Activated T-helper 1 cell treated with anti-CD3 and anti-CD28 coated beads, Interleukin-2, amount 50 U/mL, for 16 hours (primary cell): Measurements from ENCODE around the gene AP2B1.
"Not testable (repeated sequence)": the region's sequence is repeated elsewhere in the genome, so short reads cannot be mapped to it uniquely, and the experiment has no call there.

Experiments
- DNase-seq, 2 donors: peaks; one replicate each; pipeline ENCODE4 v3.0.0-alpha.2; 2020; ENCODE audit warnings: low read depth in 1 of 2, low spot score in 1 of 2

Gene AP2B1

DNA sequence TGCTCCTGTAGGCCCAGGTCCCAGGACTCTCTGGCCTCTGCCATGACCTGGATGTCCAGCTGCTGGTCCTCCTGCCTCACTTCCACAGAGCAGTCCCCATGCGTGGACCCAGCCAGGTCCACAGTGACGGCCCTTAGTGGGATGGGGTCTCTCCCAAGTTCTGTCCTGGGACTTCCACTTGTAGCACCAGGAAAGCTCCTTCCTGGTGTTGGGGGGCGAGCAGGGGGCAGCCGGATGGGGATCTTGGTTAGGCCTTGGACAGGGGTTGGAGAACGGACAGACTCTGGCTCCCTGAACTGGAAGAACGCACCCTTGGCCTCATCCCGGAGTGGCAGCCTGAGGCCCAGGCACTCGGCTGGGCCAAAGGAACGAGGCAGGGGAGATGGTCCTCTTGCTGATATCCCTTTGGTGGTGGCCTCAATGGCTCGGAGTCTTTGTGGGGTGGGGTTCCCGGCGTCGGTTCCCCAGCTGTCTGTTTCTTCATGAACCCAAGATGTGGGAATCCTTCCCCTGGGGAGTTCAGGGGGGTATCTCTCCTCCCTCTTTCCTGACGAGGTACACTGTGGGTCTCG is 158.7 kb downstream of the AP2B1 start:
- DNase-seq = no peak

DNA sequence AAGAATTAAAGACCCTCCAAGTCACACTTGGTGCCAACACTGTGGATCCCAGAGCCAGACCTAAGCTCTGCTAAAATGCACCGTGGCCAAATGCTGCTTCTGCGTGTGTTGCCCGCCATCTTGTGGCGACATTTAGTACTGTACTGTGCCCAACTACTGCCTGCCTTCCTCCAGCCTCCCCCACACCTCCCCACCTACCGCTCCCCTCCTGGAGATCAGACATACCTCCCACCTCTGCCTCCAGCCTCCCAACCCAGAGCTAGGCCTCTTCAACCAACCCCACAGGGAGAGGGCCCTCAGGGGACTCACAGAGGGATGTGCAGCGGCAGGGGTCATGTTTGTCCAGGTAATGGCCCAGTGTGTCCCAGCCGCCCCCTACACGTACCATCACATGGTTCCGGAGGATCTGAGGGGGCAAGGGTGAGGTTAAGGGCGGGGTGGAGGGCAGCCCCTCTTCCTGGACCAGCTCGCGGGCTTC is 160.5 kb downstream of the AP2B1 start:
- peak; percentile 51 to 63 for DNase-seq

DNA sequence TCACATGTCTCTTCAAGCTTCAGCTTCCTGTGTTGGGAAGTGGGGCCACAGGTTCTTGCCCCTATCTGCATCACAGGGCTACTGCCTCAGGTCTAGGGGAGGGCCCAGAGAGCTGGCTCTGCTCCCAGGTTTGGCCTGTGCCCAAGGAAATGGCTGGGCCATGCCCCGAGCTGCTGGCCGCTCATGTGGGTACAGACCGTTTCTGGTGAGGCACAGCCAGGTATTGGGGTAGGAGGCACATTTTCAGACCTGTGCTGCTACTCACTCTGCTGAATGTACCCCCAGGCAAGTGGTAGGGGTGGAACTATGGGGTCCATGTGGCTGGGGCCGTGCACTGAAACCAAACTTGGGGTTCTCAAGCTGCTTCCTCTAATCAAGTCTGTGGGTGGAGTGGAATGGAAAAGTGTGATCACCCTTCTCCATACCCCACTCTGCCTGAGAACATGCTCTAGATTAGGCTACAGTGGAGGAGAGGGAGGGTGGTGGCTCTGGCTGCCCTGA is 161.3 kb downstream of the AP2B1 start:
- no peak for DNase-seq

DNA sequence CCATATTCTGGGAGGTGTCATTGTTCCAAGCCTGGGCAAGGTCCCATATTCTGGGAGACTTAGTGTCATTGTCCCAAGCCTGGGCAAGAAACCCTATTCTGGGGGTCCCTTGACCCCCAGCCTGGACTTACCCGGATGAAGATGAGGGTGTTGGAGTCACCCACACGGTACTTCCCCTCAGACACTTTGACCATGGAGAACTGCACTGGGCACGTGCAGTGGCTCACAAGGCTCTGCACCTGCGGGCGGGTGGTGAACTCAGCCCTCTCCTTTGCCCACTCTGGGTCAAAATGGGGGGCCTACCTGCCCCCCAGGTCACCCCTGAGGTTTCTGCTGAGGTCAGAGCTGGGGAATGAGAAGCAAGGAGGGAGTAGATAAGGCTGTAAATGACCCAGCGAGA is 161.9 kb downstream of the AP2B1 start:
- DNase-seq = no peak

DNA sequence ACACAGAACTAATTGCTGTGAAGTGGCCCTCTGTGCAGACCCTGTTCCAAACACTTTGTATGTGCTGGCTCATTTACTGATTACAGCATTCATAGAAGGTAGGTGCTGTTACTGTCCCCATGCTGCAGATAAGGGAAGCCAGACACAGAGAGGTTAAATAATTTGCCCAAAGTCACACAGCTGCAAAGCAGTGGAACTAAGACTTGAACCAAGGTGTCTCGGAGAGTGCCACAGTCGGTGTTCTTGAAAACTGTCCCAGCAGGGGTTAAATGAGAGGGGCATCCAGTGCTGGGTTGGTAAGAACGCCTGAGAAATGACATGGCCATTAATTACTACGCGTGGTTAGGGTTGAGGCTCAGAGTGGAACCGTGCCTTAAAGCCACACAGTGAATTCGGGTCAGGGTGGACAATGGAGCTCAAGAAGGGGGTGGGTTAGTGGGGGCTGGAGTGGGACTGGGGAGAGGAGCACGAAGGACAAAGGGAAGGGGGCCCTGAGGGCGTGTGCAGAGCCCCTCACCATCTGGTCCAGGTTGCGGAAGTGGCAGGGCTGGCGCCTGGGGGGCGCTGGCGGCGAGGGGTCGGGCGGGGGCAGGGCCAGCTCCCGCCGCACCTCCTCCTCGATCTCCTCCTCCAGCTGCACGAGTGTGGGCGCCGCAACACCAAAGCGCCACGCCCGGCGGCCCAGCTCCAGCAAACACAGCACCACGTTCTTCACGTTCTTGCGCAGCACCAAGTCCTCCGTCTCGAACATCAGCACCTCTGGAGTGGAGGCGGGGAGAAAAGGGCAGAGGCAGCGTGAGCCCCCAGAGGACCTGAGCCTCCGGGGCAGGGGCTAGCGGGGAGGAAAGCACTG is 162.7 kb downstream of the AP2B1 start:
- DNase-seq = no peak

DNA sequence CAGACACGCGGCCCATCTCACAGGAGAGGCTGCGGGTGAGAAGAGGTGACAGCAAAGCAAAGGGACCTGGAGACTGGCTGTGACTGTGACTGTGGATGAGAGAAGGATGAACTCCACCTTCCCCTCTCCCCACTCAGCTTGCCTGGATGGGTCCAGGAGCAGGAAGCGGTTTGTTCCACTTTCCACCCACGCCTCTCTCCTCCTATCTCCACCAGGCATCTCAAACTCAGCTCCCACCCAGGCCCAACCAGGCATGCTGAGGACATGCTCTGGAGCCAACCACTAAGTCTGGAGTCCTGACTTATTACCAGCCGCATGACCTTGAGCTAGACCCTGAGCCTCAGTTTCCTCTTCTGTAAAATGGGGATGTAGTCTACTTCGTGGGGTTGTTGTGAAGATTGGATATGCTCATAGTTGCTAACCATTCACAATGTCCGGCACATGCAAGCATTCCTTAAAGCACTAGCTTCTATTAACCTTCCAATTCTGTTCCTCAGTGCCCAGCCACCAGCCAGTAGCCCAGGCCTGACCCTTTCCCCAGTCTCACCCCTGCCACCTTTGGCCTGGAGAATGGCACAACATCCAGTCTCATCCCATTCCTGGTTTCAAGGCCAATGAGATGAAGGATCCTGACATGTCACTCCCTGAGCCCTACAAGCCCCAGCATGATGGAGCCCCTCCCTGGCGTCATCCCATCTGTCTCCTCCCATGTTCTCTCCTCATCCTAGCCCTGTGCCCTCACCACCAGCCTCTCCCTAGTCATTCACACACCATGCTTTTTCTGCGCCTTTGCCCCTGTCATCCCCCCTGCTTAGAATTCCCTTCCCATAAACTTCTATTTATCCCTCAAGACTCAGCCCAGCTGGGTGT is 163.6 kb downstream of the AP2B1 start:
- DNase-seq = no peak

DNA sequence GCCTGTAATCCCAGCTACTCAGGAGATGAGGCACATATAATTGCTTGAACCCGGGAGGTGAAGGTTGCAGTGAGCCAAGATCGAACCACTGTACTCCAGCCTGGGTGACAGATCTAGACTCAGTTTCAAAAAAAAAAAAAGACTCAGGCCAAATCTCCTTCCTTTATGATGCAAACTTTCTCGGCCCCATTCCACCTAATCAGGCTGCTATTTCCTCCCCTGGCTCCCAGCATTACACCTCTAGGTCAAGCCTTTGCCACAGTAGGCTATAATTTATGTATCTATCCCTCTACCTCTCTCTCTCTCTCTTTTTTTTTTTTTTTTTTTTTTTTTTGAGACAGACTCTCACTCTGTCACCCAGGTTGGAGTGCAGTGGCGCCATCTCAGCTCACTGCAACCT is 164.4 kb downstream of the AP2B1 start:
- DNase-seq = not testable (repeated sequence)

DNA sequence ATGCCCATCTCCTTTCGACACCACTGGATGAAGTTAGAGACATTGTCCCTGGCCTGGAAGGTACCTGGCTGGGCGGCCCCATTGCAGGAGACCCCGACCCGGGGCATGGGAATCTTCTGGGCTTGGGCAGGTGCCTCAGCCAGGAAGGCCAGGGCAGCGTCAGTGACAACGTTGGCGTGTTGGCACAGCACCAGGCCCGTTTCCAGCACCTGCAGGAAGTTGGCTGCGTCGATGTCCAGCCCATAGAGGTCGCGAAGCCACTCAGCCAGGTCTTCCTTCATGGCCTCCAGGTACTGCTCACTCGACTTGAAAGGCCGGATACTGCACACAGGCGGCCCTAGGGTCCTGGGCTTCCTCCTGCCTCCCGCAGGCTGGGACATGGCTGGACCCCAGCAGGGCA is 165.3 kb downstream of the AP2B1 start:
- DNase-seq = no peak

DNA sequence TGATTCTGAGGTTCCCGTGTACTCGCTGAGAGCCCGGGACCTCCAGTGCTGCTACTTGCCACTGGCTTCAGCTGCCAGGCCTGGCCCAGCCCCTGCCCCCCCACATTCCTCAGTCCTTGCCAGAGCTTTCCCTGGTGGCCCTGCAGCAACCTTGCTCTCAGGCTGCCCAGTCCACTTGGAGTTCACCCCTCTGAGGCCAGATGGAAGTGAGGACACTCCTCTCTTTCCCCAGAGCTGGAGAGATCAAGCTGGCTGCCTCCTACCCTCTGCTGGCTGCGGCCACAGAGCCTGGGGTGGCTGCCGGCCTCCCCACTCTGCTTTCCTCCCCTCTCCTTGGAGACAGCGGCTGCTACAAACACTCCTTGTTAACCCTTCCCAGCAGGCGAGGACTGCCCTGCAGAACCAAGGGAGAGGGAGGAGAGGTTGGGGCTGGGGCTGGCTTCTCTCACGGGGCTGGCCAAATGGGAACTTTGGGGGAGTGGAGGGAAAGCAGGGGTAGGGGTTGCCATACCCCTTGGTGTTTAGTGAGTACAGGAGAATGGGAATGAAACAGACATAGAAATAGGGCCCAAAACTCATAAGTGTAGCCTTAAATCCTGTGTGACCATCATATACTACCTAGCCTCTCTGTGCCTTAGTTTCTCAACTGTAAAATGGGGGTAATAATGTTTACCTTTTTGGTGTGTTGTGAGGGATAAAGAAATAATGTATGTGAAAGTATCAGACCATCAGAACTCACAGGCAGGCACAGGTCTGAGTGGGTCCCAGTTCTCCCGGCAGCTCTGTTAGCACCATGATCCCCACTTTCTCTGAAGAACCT is 166.0 kb downstream of the AP2B1 start, which contains the start of gene GAS2L2:
GAS2L2 (minus strand) TSS at position 295 of the 820 bp plus-strand sequence. CDS start 389 bp downstream, outside the sequence.
- DNase-seq = no peak

DNA sequence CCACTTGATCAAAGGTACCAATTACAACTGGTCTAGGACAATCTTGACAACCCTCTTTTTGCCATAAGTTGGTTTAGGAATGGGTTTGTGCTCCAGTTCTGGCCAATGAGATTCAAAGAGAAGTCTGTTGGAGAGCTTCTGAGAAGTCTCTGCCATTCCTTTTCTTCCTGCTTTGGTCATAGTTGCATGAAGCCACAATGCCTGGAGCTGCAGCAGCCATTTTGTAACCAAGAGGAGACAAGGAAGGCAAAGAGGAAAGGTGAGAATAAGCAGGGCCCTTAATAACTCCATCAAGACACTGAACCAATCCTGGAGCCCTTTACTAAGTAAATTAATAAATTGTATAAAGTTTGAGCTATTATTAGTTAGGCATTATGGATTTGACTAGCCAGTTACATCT is 170.1 kb downstream of the AP2B1 start:
- no peak for DNase-seq

DNA sequence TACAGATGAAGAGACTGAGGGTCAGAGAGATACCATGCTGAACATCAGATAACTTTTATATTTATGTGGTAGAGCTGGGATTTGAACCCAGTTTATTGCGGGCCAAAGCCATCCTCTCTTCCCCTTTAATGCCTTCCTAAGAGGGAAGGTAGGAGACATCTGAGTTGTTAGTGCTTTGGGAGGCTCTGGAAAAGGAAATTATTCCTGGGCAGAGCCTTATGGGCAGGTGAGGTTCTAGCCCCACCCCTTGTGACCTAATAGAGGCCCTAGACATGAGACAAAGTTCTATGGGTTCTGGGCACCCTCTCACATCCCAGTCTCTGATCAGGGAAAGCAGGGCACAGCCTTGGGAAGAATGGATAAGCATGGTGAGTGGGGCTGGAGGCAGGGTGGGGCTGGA is 173.5 kb downstream of the AP2B1 start, which contains the start of gene C17orf50:
C17orf50 (plus strand) TSS at position 301 of the 400 bp plus-strand sequence; CDS start at position 356, 55 bp downstream.
- no peak for DNase-seq

DNA sequence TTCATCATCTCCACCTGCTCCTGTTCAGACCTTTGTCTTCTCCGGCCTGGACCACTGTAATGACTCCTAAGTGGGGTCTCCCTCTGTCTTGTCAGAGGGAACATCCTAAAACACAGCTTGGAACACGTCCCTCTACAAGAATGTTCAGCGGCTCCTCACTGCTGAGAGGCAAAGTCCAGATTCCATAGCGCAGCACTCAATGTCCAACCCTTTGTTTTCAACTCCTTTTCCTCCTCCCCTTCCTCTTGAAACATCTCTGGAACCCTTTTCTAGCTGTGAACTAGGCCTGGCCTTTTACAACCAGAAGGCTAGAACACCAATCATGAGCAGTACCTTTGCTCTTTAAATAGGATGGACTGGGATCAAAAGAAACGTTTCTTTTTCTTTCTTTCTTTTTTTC is 174.5 kb downstream of the AP2B1 start:
- no peak for DNase-seq

DNA sequence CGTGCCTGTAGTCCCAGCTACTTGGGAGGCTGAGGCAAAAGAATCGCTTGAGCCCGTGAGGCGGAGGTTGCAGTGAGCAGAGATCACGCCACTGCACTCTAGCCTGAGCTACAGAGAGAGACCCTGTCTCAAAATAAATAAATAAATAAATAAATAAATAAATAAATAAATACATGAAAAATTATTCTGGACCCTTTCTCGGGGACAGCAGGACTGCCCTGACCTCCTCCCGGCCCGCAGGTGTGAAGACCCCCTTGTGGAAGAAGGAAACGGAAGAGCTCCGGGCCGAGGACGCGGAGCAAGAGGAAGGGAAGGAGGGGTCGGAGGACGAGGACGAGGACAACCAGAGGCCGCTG is 176.6 kb downstream of the AP2B1 start:
- DNase-seq = no peak

DNA sequence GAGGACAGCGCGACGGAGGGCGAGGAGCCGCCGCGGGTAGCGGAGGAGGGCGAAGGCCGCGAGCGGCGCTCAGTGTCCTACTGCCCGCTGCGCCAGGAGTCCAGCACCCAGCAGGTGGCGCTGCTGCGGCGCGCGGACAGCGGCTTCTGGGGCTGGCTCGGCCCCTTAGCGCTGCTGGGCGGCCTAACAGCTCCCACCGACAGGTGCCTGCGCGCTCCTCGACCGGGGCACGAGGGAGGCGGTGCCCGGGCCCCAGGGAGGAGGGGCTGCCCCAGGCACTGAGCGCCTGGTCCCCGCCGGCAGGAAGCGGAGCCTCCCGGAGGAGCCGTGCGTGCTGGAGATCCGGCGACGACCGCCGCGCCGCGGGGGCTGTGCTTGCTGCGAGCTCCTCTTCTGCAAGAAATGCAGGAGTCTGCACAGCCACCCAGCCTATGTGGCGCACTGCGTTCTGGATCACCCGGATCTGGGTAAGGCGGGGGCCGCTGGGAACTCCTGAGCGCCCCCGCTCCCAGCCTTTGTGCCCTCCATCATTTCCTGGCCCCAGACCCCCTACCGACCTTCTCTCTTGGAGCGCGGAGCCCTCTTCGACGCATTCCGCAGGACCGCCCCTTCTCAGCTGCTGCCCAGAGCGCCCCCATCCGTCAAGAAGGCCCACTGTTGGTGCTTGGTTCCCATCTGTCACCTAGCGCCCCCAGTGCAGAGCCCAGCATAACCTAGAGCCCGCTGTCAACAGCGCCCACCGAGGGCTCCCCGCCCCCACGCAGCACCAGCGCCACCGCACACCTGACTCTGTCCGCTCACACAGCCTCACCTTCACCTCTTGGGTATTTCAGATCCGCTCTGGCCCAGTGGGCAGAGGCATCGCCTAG is 177.2 kb downstream of the AP2B1 start:
- DNase-seq = peak; percentile 69 to 79

DNA sequence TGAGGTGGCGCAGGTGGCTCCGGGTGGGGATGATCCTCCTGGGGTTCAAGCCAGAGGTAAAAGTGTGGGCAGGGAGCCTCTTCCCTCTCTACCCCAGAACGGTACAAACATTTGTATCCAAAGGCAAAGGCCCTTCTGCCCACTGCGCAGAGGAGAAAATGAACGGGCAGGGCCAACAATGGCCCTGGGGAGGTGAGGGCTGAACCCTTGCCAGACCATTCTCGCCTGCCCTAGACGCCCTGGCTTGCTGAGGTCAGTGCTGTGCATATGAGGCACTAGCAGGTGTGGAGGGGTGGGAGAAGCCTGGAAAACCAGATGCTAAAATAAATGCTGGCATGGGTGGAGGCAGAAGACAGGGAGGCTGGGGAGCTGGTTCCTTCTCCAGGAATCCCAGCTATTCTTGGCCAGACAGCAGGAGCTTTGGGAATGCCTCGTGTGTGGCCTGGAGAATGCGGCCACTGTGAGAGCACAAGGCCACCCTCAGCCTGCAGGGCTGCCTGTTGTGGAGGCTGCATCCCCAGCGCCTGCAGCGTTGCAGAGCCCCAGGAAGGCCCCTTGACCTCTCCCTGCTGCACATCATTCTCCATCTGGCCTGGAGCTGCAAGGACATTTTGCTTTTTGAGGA is 178.1 kb downstream of the AP2B1 start:
- DNase-seq = no peak

DNA sequence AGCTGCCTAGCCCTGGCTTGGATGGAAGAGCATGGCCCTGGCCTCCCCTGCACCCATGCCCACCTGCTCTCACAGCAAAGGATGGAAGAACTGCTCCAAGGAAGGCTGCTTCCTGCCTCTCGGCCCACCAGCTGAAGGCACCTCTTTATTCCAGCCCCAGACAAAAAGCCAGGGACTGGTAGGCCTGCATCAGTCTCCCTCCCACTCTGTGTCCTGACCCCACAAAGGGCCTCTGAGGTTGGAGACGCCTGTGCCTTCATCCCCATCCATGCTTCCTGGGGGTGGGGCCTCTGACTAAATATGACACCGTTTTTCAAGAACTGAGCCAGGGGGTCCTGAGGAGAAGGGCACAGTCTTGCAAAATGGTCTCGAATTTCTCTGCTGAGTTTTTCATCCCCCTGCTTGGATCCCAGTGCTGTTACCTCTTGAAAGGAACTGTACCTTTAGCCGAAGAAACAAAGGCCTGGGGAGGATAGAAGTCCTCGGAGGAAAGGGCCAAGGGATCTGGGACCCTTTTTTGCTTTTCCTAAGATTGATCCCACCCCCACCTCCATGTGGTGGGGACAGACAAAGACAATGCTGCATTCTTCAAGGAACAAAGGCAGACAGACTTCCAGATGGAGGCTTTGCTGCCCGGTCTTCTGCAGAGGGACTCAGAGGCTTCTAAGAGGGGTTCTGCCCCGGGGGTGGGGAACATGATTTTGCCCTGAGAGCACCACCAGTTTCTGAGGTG is 178.8 kb downstream of the AP2B1 start:
- DNase-seq = no peak

DNA sequence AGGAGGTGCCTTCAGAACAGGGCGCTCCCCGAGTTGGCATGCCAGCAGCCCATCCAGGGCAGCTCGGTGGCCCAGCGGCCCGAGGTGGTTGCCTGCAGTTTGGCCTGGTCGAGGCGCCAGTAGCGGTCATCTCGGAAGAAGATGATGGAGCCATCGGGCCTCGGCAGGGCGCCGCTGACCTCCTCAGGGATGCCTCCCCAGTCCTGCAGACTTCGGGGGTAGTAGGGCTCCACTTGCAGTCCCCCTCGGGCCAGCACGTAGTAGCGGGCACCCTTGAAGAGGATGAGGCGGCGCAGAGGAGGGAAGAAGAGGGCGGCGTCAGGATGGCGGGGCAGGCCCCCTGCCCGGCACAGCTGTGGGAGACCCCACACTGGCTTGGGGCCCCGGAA is 179.4 kb downstream of the AP2B1 start:
- no peak for DNase-seq

DNA sequence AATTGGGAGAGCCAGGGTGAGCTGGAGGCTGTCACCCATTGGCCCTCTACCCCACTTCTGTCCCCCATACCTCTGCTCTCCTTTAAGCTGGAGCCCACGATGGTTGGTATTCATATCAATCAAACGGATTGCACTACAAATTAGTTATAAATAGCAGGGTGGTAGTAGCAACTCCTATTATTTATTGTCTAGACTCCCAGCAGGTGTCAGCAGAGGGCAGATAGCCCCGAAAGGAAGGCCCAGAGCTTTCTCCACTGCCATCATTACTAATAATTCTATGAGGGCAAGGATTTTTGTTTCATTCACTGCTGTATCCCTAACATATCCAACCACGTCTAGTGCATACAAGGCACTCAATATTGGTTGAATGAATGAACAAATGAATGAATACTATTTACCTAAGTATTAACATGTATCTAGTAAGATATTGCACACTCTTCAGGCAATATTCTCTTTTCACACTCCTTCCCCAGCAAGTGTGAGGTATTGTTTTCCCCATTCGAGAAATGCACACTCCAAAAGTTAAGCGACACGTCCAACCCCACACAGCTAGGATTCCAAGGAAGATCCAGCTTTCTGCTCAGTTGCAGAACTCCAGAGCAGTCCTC is 179.9 kb downstream of the AP2B1 start:
- no peak for DNase-seq
